K562 (cell line): ENCODE measurements around the gene LRRC8E. TPM values are rescaled to one million over a fixed set of nuclear protein-coding genes. Genes with fewer than 3 reads are reported as not detected.

ENCODE experiments used
- BCL6 ChIP-seq: fragments of 250-450 bp; sonication (Bioruptor Pico); IDR thresholded peaks from 2 replicates; pipeline ENCODE4 v1.4.0; 2020
- BRF1 ChIP-seq: IDR thresholded peaks from 3 replicates; pipeline ENCODE4 v1.6.1; 2011; ENCODE audit warnings: borderline replicate concordance, mild to moderate bottlenecking; ENCODE audit not compliant: insufficient read length; ENCODE audit errors: extremely low read depth
- CBX5 ChIP-seq: IDR thresholded peaks from 2 replicates; pipeline ENCODE4 v1.6.1; 2014; ENCODE audit warnings: low read depth, borderline replicate concordance
- CHD1 ChIP-seq: fragments of 200-600 bp; sonication (generic); IDR thresholded peaks from one replicate; pipeline ENCODE4 v1.6.1; 2012; ENCODE audit warnings: mild to moderate bottlenecking, moderate library complexity, low read length, inconsistent platforms
- DPF2 ChIP-seq: fragments of 450-650 bp; IDR thresholded peaks from 2 replicates; pipeline ENCODE4 v1.6.1; 2016
- KAT2B ChIP-seq: IDR thresholded peaks from one replicate; pipeline ENCODE4 v1.6.1; 2012; ENCODE audit warnings: low read depth, mild to moderate bottlenecking, control low read depth, inconsistent platforms, low read length, moderate library complexity
- MTA3 ChIP-seq: fragments of 450-650 bp; formaldehyde crosslinking; IDR thresholded peaks from 2 replicates; pipeline ENCODE4 v1.6.1; 2017; ENCODE audit warnings: mild to moderate bottlenecking, borderline replicate concordance
- NONO ChIP-seq, 2 experiments: fragments of 200-400 bp in 1 of 2; fragments of 450-650 bp in 1 of 2; formaldehyde crosslinking in 1 of 2; IDR thresholded peaks; 2 replicates each; pipeline ENCODE4 v1.6.1; 2017; ENCODE audit warnings: low read depth in 2 of 2, mild to moderate bottlenecking in 2 of 2, moderate library complexity in 2 of 2, low read length in 1 of 2
- NR4A1 ChIP-seq, 2 experiments: fragments of 250-450 bp in 1 of 2; fragments of 450-650 bp in 1 of 2; sonication (Bioruptor Pico) in 1 of 2; IDR thresholded peaks; 2 replicates each; pipeline versions ENCODE4 v1.4.0 to v1.6.1; 2016 to 2020; ENCODE audit warnings: mild to moderate bottlenecking in 2 of 2, missing compliant biosample characterization in 1 of 2, missing genetic modification characterization in 1 of 2, moderate library complexity in 1 of 2
- SIN3B ChIP-seq: fragments of 450-650 bp; IDR thresholded peaks from 2 replicates; pipeline ENCODE4 v1.6.1; 2017; ENCODE audit warnings: low read depth, mild to moderate bottlenecking, moderate library complexity
- SREBF2 ChIP-seq: sonication (generic); formaldehyde crosslinking; IDR thresholded peaks from 2 replicates; pipeline ENCODE4 v1.4.0; 2020; ENCODE audit warnings: mild to moderate bottlenecking, missing genetic modification reagents
- ZKSCAN8 ChIP-seq: fragments of 200-800 bp; sonication (Bioruptor generic); IDR thresholded peaks from 2 replicates; pipeline ENCODE4 v1.6.1; 2016; ENCODE audit warnings: missing genetic modification characterization, missing compliant biosample characterization
- ZNF134 ChIP-seq: fragments of 250-450 bp; sonication (Bioruptor Pico); conservative IDR thresholded peaks from 2 replicates; pipeline ENCODE4 v1.4.0; 2020
- ZNF644 ChIP-seq: fragments of 200-800 bp; sonication (Bioruptor generic); IDR thresholded peaks from 2 replicates; pipeline ENCODE4 v1.6.1; 2016; ENCODE audit warnings: low read depth, missing genetic modification characterization, missing compliant biosample characterization
- ZNF717 ChIP-seq: fragments of 250-450 bp; sonication (Bioruptor Pico); IDR thresholded peaks from 2 replicates; pipeline ENCODE4 v1.5.0; 2021
- polyA plus RNA-seq, 8 experiments: library from polyadenylated mRNA; depleted of rRNA in 4 of 8; stranded (reverse) in 5 of 8; unstranded in 3 of 8; fragments of >200 nt; fragmentation: Nextera tagmentation in 2 of 8; fragmentation: Illumina TruSeq in 1 of 8; extraction: Ambion mirVana in 2 of 8; extraction: Trizol in 1 of 8; gene quantifications; 2 replicates each; pipeline versions ENCODE4 v1.2.1 to v1.2.3, GENCODE V29; 2011 to 2014; ENCODE audit warnings: inconsistent platforms in 1 of 8, missing spikeins in 1 of 8
- total RNA-seq, 7 experiments: library from RNA; depleted of rRNA in 6 of 7; stranded (reverse); fragments of >200 nt in 6 of 7; fragmentation: Illumina TruSeq in 2 of 7; extraction: Trizol in 2 of 7; gene quantifications; 2 replicates each; pipeline versions ENCODE4 v1.2.1 to v1.2.3, GENCODE V29; 2011 to 2021; ENCODE audit warnings: low replicate concordance in 1 of 7
- TF ChIP-seq, protein P1 (sequence below): conservative IDR thresholded peaks from 2 replicates; pipeline ENCODE4 v1.6.1; 2011; ENCODE audit warnings: low read depth, mild to moderate bottlenecking, low read length; ENCODE audit not compliant: control insufficient read depth
- TF ChIP-seq, protein P2 (sequence below): fragments of 450-650 bp; IDR thresholded peaks from 2 replicates; pipeline ENCODE4 v1.6.1; 2017; ENCODE audit warnings: mild to moderate bottlenecking, moderate library complexity
- TF ChIP-seq, protein P3 (sequence below): fragments of 250-450 bp; sonication (Bioruptor Pico); IDR thresholded peaks from 2 replicates; pipeline ENCODE4 v1.9.0; 2021; ENCODE audit warnings: mild to moderate bottlenecking, inconsistent platforms
- TF ChIP-seq, protein P4 (sequence below): sonication (generic); formaldehyde crosslinking; IDR thresholded peaks from 2 replicates; pipeline ENCODE4 v1.8.0; 2022; ENCODE audit warnings: mild to moderate bottlenecking, missing genetic modification reagents, borderline replicate concordance
- TF ChIP-seq, protein P5 (sequence below): fragments of 250-450 bp; sonication (Bioruptor Pico); IDR thresholded peaks from 2 replicates; pipeline ENCODE4 v1.8.0; 2022; ENCODE audit warnings: moderate library complexity, mild to moderate bottlenecking, inconsistent platforms

LRRC8E gene
- total and polyA plus RNA-seq, 9 of the 15 experiments (the other 6 are each of a cell fraction or from before 2014, with no cell fraction given): 0.08 to 5.7 (median 3.5) TPM; not detected in 1

DNA sequence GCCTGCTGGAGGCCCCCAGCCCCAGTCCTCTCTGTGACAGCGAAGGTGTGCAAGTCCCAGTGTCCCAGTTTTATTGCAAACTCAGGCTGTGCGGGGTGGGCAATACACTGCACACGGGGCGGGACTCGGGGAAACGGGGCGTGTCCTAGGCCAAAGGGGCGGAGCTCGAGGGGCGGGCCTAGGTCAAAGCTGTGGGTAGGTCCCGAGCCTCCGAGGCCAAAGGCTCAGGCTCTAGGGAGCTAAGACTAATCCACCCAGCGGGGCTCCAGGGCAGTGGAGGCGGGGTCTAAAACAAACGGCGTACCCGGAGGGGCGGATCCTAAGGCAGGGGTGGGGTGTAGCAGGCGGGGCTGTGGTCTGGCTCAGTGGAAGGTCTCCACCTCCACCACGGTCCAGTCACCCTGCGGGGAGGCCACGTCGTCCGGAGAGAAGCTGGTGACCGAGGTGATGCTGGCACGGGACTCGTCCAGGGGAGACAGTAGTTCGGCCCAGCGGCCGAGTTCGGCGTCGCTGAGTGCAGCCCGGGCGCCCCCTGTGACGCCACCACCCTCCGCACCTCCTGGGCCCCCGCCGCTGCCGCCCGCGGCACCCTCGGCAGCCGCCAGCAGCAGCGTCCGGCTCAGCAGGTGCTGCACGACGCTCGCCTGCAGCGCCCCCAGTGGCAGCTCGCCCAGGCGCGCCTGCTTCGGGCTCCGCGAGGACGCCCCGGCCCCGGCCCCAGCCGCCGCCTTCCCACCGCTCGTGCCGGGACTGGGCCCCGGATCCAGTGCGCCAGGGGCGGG is 19.4 kb upstream of the LRRC8E start (continued):
- peak; percentile 9; the same call in 1 of the 2 replicates for TF ChIP-seq CBX5
- TF ChIP-seq ZNF134 (CRISPR knock-in tag): peak; percentile 64; the same call in 1 of the 2 replicates
- TF ChIP-seq, protein P1, sequence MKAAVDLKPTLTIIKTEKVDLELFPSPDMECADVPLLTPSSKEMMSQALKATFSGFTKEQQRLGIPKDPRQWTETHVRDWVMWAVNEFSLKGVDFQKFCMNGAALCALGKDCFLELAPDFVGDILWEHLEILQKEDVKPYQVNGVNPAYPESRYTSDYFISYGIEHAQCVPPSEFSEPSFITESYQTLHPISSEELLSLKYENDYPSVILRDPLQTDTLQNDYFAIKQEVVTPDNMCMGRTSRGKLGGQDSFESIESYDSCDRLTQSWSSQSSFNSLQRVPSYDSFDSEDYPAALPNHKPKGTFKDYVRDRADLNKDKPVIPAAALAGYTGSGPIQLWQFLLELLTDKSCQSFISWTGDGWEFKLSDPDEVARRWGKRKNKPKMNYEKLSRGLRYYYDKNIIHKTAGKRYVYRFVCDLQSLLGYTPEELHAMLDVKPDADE: peak; percentile 40; the same call in 1 of the 2 replicates
- no peak for TF ChIP-seq ZKSCAN8 (CRISPR knock-in tag)
- TF ChIP-seq DPF2: peak; percentile 60; the same call in 1 of the 2 replicates
- TF ChIP-seq KAT2B: no peak
- peak in 1 of 2 experiments; percentile 83; a peak in 1 of 4 replicates for TF ChIP-seq NONO (IDR thresholded peaks at IDR 0.05; ENCODE audit: low read depth in 2 of 2, low read length in 1 of 2)
- no peak for TF ChIP-seq ZNF644 (tag)
- TF ChIP-seq, protein P2, sequence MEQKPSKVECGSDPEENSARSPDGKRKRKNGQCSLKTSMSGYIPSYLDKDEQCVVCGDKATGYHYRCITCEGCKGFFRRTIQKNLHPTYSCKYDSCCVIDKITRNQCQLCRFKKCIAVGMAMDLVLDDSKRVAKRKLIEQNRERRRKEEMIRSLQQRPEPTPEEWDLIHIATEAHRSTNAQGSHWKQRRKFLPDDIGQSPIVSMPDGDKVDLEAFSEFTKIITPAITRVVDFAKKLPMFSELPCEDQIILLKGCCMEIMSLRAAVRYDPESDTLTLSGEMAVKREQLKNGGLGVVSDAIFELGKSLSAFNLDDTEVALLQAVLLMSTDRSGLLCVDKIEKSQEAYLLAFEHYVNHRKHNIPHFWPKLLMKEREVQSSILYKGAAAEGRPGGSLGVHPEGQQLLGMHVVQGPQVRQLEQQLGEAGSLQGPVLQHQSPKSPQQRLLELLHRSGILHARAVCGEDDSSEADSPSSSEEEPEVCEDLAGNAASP: no peak
- no peak for TF ChIP-seq BRF1
- TF ChIP-seq ZNF717 (CRISPR knock-in tag): no peak
- TF ChIP-seq SIN3B: peak; percentile 77; the same call in 1 of the 2 replicates
- TF ChIP-seq, protein P3, sequence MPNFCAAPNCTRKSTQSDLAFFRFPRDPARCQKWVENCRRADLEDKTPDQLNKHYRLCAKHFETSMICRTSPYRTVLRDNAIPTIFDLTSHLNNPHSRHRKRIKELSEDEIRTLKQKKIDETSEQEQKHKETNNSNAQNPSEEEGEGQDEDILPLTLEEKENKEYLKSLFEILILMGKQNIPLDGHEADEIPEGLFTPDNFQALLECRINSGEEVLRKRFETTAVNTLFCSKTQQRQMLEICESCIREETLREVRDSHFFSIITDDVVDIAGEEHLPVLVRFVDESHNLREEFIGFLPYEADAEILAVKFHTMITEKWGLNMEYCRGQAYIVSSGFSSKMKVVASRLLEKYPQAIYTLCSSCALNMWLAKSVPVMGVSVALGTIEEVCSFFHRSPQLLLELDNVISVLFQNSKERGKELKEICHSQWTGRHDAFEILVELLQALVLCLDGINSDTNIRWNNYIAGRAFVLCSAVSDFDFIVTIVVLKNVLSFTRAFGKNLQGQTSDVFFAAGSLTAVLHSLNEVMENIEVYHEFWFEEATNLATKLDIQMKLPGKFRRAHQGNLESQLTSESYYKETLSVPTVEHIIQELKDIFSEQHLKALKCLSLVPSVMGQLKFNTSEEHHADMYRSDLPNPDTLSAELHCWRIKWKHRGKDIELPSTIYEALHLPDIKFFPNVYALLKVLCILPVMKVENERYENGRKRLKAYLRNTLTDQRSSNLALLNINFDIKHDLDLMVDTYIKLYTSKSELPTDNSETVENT (CRISPR knock-in tag): peak; percentile 15; the same call in 1 of the 2 replicates
- TF ChIP-seq NR4A1 (CRISPR knock-in tag; IDR thresholded peaks at IDR 0.05): no peak
- 0 out of 2 replicates have a peak, but pooled peaks have one; percentile 63 for TF ChIP-seq NR4A1 (tag; IDR thresholded peaks at IDR 0.05)
- no peak for TF ChIP-seq BCL6 (CRISPR knock-in tag)
- TF ChIP-seq, protein P4, sequence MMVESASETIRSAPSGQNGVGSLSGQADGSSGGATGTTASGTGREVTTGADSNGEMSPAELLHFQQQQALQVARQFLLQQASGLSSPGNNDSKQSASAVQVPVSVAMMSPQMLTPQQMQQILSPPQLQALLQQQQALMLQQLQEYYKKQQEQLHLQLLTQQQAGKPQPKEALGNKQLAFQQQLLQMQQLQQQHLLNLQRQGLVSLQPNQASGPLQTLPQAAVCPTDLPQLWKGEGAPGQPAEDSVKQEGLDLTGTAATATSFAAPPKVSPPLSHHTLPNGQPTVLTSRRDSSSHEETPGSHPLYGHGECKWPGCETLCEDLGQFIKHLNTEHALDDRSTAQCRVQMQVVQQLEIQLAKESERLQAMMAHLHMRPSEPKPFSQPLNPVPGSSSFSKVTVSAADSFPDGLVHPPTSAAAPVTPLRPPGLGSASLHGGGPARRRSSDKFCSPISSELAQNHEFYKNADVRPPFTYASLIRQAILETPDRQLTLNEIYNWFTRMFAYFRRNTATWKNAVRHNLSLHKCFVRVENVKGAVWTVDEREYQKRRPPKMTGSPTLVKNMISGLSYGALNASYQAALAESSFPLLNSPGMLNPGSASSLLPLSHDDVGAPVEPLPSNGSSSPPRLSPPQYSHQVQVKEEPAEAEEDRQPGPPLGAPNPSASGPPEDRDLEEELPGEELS (CRISPR knock-in tag): no peak
- TF ChIP-seq MTA3: peak; percentile 75; the same call in 1 of the 2 replicates
- no peak for TF ChIP-seq SREBF2 (CRISPR knock-in tag)
- TF ChIP-seq, protein P5, sequence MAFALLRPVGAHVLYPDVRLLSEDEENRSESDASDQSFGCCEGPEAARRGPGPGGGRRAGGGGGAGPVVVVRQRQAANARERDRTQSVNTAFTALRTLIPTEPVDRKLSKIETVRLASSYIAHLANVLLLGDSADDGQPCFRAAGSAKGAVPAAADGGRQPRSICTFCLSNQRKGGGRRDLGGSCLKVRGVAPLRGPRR: no peak
- peak; percentile 35 for TF ChIP-seq CHD1
